Astrocyte (in vitro differentiated cells and primary cell): Measurements from ENCODE around the gene LMTK3. TPM values are rescaled to one million over a fixed set of nuclear protein-coding genes. Genes with fewer than 3 reads are reported as not detected.

Experiments
- DNase-seq: peaks from one replicate; pipeline ENCODE4 v3.0.0-alpha.2; 2010; ENCODE audit warnings: low read depth
- FAIRE-seq: peaks from 2 replicates; lab custom pipeline; 2011; peaks lifted over from hg19 to GRCh38; lab: Jason Lieb, UNC
- H2AFZ ChIP-seq: 2 replicates; pipeline ENCODE4 v1.6.0; 2012; ENCODE audit warnings: low read depth, low read length, inconsistent platforms
- H3K27ac ChIP-seq: 2 replicates; pipeline ENCODE4 v1.5.1; 2011; ENCODE audit warnings: low read depth, low read length, inconsistent platforms
- H3K27me3 ChIP-seq: 2 replicates; pipeline ENCODE4 v1.6.0; 2011; ENCODE audit warnings: low read length, inconsistent platforms; ENCODE audit not compliant: insufficient read depth
- H3K36me3 ChIP-seq: 2 replicates; pipeline ENCODE4 v1.5.1; 2011; ENCODE audit warnings: low read length, inconsistent platforms; ENCODE audit not compliant: insufficient read depth
- H3K4me1 ChIP-seq: 2 replicates; pipeline ENCODE4 v1.5.1; 2011; ENCODE audit warnings: low read length, inconsistent platforms; ENCODE audit not compliant: insufficient read depth
- H3K4me2 ChIP-seq: 2 replicates; pipeline ENCODE4 v1.6.0; 2012; ENCODE audit warnings: low read length, inconsistent platforms
- H3K4me3 ChIP-seq: 2 replicates; pipeline ENCODE4 v1.5.1; 2011; ENCODE audit warnings: low read depth, mild to moderate bottlenecking, low read length, inconsistent platforms; ENCODE audit not compliant: insufficient read depth
- H3K79me2 ChIP-seq: 2 replicates; pipeline ENCODE4 v1.6.0; 2012; ENCODE audit warnings: mild to moderate bottlenecking, low read length, inconsistent platforms; ENCODE audit not compliant: insufficient read depth
- H3K9ac ChIP-seq: 2 replicates; pipeline ENCODE4 v1.6.0; 2012; ENCODE audit warnings: mild to moderate bottlenecking, low read length, inconsistent platforms
- H3K9me3 ChIP-seq: 2 replicates; pipeline ENCODE4 v1.5.1; 2012; ENCODE audit warnings: low read depth, mild to moderate bottlenecking, low read length, inconsistent platforms; ENCODE audit not compliant: insufficient read depth
- H4K20me1 ChIP-seq: 2 replicates; pipeline ENCODE4 v1.6.0; 2012; ENCODE audit warnings: low read length, inconsistent platforms; ENCODE audit not compliant: insufficient read depth
- H3K27ac Mint-ChIP-seq: one replicate; pipeline ENCODE4 v1.8.0; 2021; ENCODE audit warnings: mild to moderate bottlenecking, mixed read lengths; ENCODE audit not compliant: unreplicated experiment
- H3K27me3 Mint-ChIP-seq: one replicate; pipeline ENCODE4 v1.8.0; 2021; ENCODE audit warnings: low read depth, mixed read lengths; ENCODE audit not compliant: unreplicated experiment
- H3K36me3 Mint-ChIP-seq: one replicate; pipeline ENCODE4 v1.8.0; 2021; ENCODE audit warnings: low read depth, mixed read lengths; ENCODE audit not compliant: unreplicated experiment
- H3K4me1 Mint-ChIP-seq: one replicate; pipeline ENCODE4 v1.8.0; 2021; ENCODE audit warnings: low read depth, mixed read lengths; ENCODE audit not compliant: unreplicated experiment
- H3K4me3 Mint-ChIP-seq: one replicate; pipeline ENCODE4 v1.8.0; 2021; ENCODE audit warnings: mild to moderate bottlenecking, moderate library complexity, mixed read lengths; ENCODE audit not compliant: unreplicated experiment
- H3K9me3 Mint-ChIP-seq: one replicate; pipeline ENCODE4 v1.8.0; 2021; ENCODE audit warnings: mild to moderate bottlenecking, mixed read lengths; ENCODE audit not compliant: unreplicated experiment
- CTCF ChIP-seq: IDR thresholded peaks from 2 replicates; pipeline ENCODE4 v1.5.1; 2011; ENCODE audit warnings: low read depth, mild to moderate bottlenecking, inconsistent platforms, low read length, moderate library complexity; ENCODE audit not compliant: insufficient read depth
- EZH2 ChIP-seq: IDR thresholded peaks from 2 replicates; pipeline ENCODE4 v1.6.1; 2012; ENCODE audit warnings: mild to moderate bottlenecking, low read length, inconsistent platforms; ENCODE audit not compliant: insufficient read depth
- total RNA-seq: library from RNA; stranded (reverse); gene quantifications from 2 replicates; pipeline ENCODE4 v1.2.1, GENCODE V29; 2021

Gene LMTK3
- total RNA-seq, 1 donor from 2014 or later, result 6.2 TPM

DNA sequence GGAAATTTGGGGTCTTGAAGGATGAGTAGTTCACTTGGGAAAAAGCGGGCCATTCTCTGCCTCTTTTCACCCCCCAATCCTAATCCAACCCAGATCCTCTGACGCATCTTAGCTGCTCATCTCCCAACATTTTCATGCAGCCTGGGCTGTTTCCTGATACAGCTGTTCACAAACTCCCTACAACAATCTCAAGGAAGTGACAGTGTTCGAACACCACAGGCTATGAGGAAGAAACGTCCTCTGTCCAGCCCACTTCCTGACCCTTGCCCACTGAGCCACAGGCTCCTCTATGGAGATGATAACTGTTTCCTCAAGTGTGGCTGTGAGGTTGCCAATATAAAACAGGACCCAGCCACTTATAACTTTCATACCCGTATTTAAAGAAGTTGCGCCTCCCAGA lies 16.2 kb downstream of the LMTK3 start:
- Mint-ChIP-seq H3K27me3 (peaks cover 14% of the 10 kb centered on the region), H3K36me3 (peaks cover 4% of the 10 kb centered on the region), H3K4me3 (peak overlapping the region; percentile 85), H3K27ac (no peak overlapping the region), H3K9me3 (peaks cover 5% of the 10 kb centered on the region), H3K4me1 (peaks cover 7% of the 10 kb centered on the region)
- H3K4me1 ChIP-seq, result no peaks in the 10 kb centered on the region
- H3K27me3 ChIP-seq, result peaks cover 9% of the 10 kb centered on the region
- TF ChIP-seq CTCF (no peak), EZH2 (no peak)
- no peaks in the 10 kb centered on the region for H3K9me3 ChIP-seq
- H2AFZ ChIP-seq, result no peak overlapping the region
- no peak overlapping the region for H3K9ac ChIP-seq
- no peaks in the 10 kb centered on the region for H3K79me2 ChIP-seq
- no peaks in the 10 kb centered on the region for H4K20me1 ChIP-seq
- no peaks in the 10 kb centered on the region for H3K36me3 ChIP-seq
- H3K27ac ChIP-seq, result no peak overlapping the region
- DNase-seq (no peak), FAIRE-seq (no peak)
- H3K4me2 ChIP-seq, result no peak overlapping the region
- no peak overlapping the region for H3K4me3 ChIP-seq

DNA sequence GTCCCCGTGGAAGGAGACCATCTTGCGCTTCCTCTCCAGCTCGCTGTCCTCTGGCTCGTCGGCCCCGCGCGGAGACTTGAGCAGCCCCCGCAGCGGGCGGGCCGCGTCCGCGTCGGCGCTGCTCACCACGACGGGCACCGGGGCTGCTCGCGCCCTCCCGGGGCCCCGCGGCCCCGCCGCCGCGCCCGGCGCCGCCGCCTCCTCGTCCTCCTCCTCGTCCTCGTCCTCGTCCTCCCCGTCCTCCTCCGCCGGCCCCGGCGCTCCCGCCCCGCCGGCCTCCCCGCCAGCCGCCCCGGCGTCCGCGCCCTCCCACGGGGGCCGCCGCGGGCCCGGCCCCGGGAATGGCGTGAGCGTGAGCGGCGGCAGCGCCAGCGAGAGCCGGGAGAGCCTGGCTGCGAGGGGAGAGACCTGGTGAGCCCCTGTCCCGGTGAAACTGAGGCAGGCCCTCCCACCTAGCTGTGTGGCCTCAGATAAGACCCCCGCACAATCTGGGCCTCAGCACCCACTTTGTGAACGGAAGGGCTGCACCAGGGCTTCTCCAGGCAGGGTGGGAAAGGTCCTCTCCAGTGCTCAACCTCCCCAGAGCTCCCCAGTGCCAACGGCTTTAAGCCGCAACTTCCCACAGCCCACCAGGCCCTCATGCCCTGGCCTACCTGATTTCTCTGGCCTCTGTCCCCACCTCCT lies 17.8 kb downstream of the LMTK3 start:
- peaks cover 7% of the 10 kb centered on the region for H3K4me1 Mint-ChIP-seq
- H3K27ac ChIP-seq, result no peak overlapping the region
- H3K36me3 Mint-ChIP-seq, result peaks cover 2% of the 10 kb centered on the region
- H3K27me3 Mint-ChIP-seq, result peaks cover 8% of the 10 kb centered on the region
- H4K20me1 ChIP-seq, result no peaks in the 10 kb centered on the region
- H3K9me3 Mint-ChIP-seq, result peaks cover 5% of the 10 kb centered on the region
- H3K27ac Mint-ChIP-seq, result peak overlapping the region; percentile 78
- H3K4me3 Mint-ChIP-seq, result peak overlapping the region; percentile 85
- H2AFZ ChIP-seq, result peak overlapping the region; percentile 96
- no peaks in the 10 kb centered on the region for H3K9me3 ChIP-seq
- H3K36me3 ChIP-seq, result no peaks in the 10 kb centered on the region
- no peak for TF ChIP-seq CTCF
- no peak for FAIRE-seq
- peak overlapping the region; percentile 74 for H3K9ac ChIP-seq
- peak overlapping the region; percentile 60 for H3K4me3 ChIP-seq
- H3K27me3 ChIP-seq, result peaks cover 8% of the 10 kb centered on the region
- peak overlapping the region; percentile 89 for H3K4me2 ChIP-seq
- H3K79me2 ChIP-seq, result no peaks in the 10 kb centered on the region
- no peaks in the 10 kb centered on the region for H3K4me1 ChIP-seq
- no peak for DNase-seq
